HepG2 (cell line): Measurements from ENCODE around the gene PRRT1B. TPM values are rescaled to one million over a fixed set of nuclear protein-coding genes. Genes with fewer than 3 reads are reported as not detected.

Experiments
- ARNTL ChIP-seq: sonication (generic); formaldehyde crosslinking; IDR thresholded peaks from 2 replicates; pipeline ENCODE4 v1.4.0; 2020; ENCODE audit warnings: mild to moderate bottlenecking, missing genetic modification reagents
- BRCA1 ChIP-seq: sonication (generic); formaldehyde crosslinking; IDR thresholded peaks from 2 replicates; pipeline ENCODE4 v1.4.0; 2020; ENCODE audit warnings: missing genetic modification reagents
- CBX1 ChIP-seq: IDR thresholded peaks from one replicate; pipeline ENCODE4 v1.6.1; 2016; ENCODE audit warnings: antibody characterized with exemption, low read depth
- CBX2 ChIP-seq, 2 experiments: fragments of 200-600 bp in 1 of 2; sonication (generic); formaldehyde crosslinking in 1 of 2; IDR thresholded peaks; 2 replicates each; pipeline versions ENCODE4 v1.7.0 to v1.8.1; 2018 to 2022; ENCODE audit warnings: low read depth in 2 of 2, low read length in 1 of 2, mild to moderate bottlenecking in 1 of 2, missing genetic modification reagents in 1 of 2
- ERF ChIP-seq: IDR thresholded peaks from 2 replicates; pipeline ENCODE4 v1.6.1; 2018; ENCODE audit warnings: missing biosample characterization, missing genetic modification reagents
- FOXA3 ChIP-seq: IDR thresholded peaks from 2 replicates; pipeline ENCODE4 v1.6.1; 2016; ENCODE audit warnings: missing genetic modification reagents, missing compliant biosample characterization
- FOXK2 ChIP-seq: fragments of 450-650 bp; IDR thresholded peaks from 2 replicates; pipeline ENCODE4 v1.6.1; 2016
- KLF15 ChIP-seq: sonication (generic); formaldehyde crosslinking; IDR thresholded peaks from 2 replicates; pipeline ENCODE4 v1.8.1; 2023; ENCODE audit warnings: borderline replicate concordance, mild to moderate bottlenecking, inconsistent platforms, missing genetic modification reagents, mixed read lengths
- MED8 ChIP-seq: sonication (generic); formaldehyde crosslinking; IDR thresholded peaks from 2 replicates; pipeline ENCODE4 v1.8.1; 2023; ENCODE audit warnings: mild to moderate bottlenecking, missing genetic modification reagents; ENCODE audit not compliant: insufficient replicate concordance
- MIER2 ChIP-seq: IDR thresholded peaks from 2 replicates; pipeline ENCODE4 v1.6.1; 2016; ENCODE audit warnings: missing biosample characterization, missing genetic modification reagents
- NCOA2 ChIP-seq: sonication (generic); formaldehyde crosslinking; IDR thresholded peaks from 2 replicates; pipeline ENCODE4 v1.8.0; 2022; ENCODE audit warnings: inconsistent platforms
- PCBP2 ChIP-seq: fragments of 200-400 bp; formaldehyde crosslinking; optimal IDR thresholded peaks from 2 replicates; pipeline ENCODE3; 2018; ENCODE audit warnings: low read length, low read depth; ENCODE audit not compliant: poor library complexity, severe bottlenecking
- SIN3A ChIP-seq: IDR thresholded peaks from 2 replicates; pipeline ENCODE4 v1.6.1; 2011; ENCODE audit warnings: low read depth, mild to moderate bottlenecking, control low read depth, low read length, borderline replicate concordance
- SMAD3 ChIP-seq: sonication (generic); formaldehyde crosslinking; IDR thresholded peaks from 2 replicates; pipeline ENCODE4 v1.4.0; 2020; ENCODE audit warnings: missing genetic modification reagents
- TAF15 ChIP-seq: fragments of 200-400 bp; formaldehyde crosslinking; IDR thresholded peaks from one replicate; pipeline ENCODE4 v1.6.1; 2018; ENCODE audit warnings: mild to moderate bottlenecking, low read depth, low read length; ENCODE audit not compliant: poor library complexity, severe bottlenecking
- THAP11 ChIP-seq: IDR thresholded peaks from 2 replicates; pipeline ENCODE4 v1.6.1; 2016; ENCODE audit warnings: missing biosample characterization, missing genetic modification reagents
- ZNF24 ChIP-seq: fragments of 450-650 bp; IDR thresholded peaks from 2 replicates; pipeline ENCODE4 v1.6.1; 2017; ENCODE audit warnings: antibody characterized with exemption, mild to moderate bottlenecking
- ZNF292 ChIP-seq: sonication (generic); formaldehyde crosslinking; IDR thresholded peaks from 2 replicates; pipeline ENCODE4 v1.8.1; 2022; ENCODE audit warnings: mild to moderate bottlenecking, low read depth, missing genetic modification reagents, borderline replicate concordance
- ZNF501 ChIP-seq: sonication (generic); formaldehyde crosslinking; IDR thresholded peaks from 2 replicates; pipeline ENCODE4 v1.5.1; 2020; ENCODE audit warnings: mild to moderate bottlenecking, moderate library complexity, missing genetic modification reagents
- ZNF850 ChIP-seq: sonication (generic); formaldehyde crosslinking; conservative IDR thresholded peaks from 2 replicates; pipeline ENCODE4 v1.9.0; 2021; ENCODE audit warnings: mild to moderate bottlenecking, missing genetic modification reagents
- ZNF878 ChIP-seq: sonication (generic); formaldehyde crosslinking; IDR thresholded peaks from 2 replicates; pipeline ENCODE4 v1.8.1; 2023; ENCODE audit warnings: mild to moderate bottlenecking, missing genetic modification reagents, moderate library complexity
- polyA plus RNA-seq, 8 experiments: library from polyadenylated mRNA; depleted of rRNA in 3 of 8; stranded (reverse) in 7 of 8; unstranded in 1 of 8; fragments of >200 nt; fragmentation: Illumina TruSeq in 4 of 8; extraction: Trizol in 4 of 8; gene quantifications; 2 replicates each; pipeline versions ENCODE4 v1.2.1 to v1.2.3, GENCODE V29; 2011 to 2016; ENCODE audit warnings: low read depth in 4 of 8, missing spikeins in 1 of 8, mixed read lengths in 1 of 8; ENCODE audit not compliant: insufficient read depth in 1 of 8
- total RNA-seq, 5 experiments: library from RNA; depleted of rRNA; stranded (reverse); fragments of >200 nt; fragmentation: Illumina TruSeq; extraction: Trizol; gene quantifications; 2 replicates each; pipeline ENCODE4 v1.2.3, GENCODE V29; 2016; ENCODE audit warnings: low read depth in 1 of 5
- TF ChIP-seq, protein P1 (sequence below): sonication (generic); formaldehyde crosslinking; IDR thresholded peaks from 2 replicates; pipeline ENCODE4 v1.5.0; 2020; ENCODE audit warnings: missing genetic modification reagents
- TF ChIP-seq, protein P2 (sequence below): sonication (generic); formaldehyde crosslinking; IDR thresholded peaks from 2 replicates; pipeline ENCODE4 v1.4.0; 2020; ENCODE audit warnings: low read depth, mild to moderate bottlenecking, missing genetic modification reagents
- TF ChIP-seq, protein P3 (sequence below): sonication (generic); formaldehyde crosslinking; IDR thresholded peaks from 2 replicates; pipeline ENCODE4 v1.9.0; 2022; ENCODE audit warnings: low read depth, missing genetic modification reagents
- TF ChIP-seq, protein P4 (sequence below): sonication (generic); formaldehyde crosslinking; IDR thresholded peaks from 2 replicates; pipeline ENCODE4 v1.8.0; 2022; ENCODE audit warnings: missing genetic modification reagents, mild to moderate bottlenecking, inconsistent platforms, borderline replicate concordance

Gene PRRT1B
- total and polyA plus RNA-seq, 2 of the 13 experiments (the other 11 are each of a cell fraction or from before 2014, with no cell fraction given): not detected

DNA sequence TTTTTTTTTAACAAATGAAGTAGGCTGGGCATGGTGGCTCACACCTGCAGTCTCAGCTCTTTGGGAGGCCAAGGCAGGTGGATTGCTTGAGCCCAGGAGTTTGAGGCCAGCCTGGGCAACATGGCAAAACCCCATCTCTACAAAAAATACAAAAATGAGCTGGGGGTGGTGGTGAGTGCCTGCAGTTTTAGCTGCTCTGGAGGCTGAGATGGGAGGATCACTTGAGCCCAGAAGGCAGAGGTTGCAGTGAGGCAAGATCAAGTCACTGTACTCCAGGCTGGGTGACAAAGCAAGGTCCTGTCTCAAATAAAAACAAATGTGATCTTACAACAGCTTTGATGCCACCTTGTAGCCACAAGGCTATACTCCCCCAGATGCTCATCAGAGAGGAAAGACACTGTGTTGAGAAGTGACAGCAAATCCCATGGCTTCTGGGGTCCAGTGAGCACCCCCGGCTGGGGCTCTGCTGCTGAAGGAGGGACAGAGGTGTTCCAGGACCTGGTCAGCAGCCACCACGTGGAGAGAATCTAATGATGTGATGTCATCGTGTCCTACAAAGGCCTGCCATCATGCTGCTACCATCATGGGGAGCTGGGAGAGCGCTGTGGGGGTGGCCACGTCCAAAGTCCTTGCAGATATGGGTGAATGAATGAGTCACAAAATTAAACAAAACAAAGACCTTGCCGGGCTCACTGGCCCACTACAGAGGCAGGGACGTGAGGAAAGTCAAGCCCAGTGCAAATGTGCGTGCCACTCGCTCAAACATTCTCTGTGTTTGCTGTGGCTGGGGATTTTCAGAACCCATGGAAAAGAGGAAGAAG is 60.7 kb downstream of the PRRT1B start (continued):
- TF ChIP-seq ZNF850 (CRISPR knock-in tag) (no peak), FOXK2 (no peak), ZNF501 (CRISPR knock-in tag) (peak; percentile 63), PCBP2 (no peak), TAF15 (no peak), CBX2 (IDR thresholded peaks at IDR 0.05; ENCODE audit: low read depth, low read length) (no peak), CBX2 (CRISPR knock-in tag; IDR thresholded peaks at IDR 0.05; ENCODE audit: low read depth) (no peak), BRCA1 (CRISPR knock-in tag) (peak; percentile 73; the same call in 1 of the 2 replicates), ZNF878 (CRISPR knock-in tag) (peak; percentile 63), ZNF24 (no peak), ZNF292 (CRISPR knock-in tag) (peak; percentile 73), ERF (CRISPR knock-in tag) (peak; percentile 94), NCOA2 (peak; percentile 83), KLF15 (CRISPR knock-in tag) (no peak), THAP11 (CRISPR knock-in tag) (peak; percentile 62), MIER2 (peak; percentile 85; the same call in 1 of the 2 replicates), FOXA3 (CRISPR knock-in tag) (peak; percentile 85), SMAD3 (CRISPR knock-in tag) (peak; percentile 75), CBX1 (no peak), SIN3A (0 out of 2 replicates have a peak, but pooled peaks have one; percentile 57), MED8 (CRISPR knock-in tag) (no peak), ARNTL (peak; percentile 77; the same call in 1 of the 2 replicates)
- TF ChIP-seq, protein P1, sequence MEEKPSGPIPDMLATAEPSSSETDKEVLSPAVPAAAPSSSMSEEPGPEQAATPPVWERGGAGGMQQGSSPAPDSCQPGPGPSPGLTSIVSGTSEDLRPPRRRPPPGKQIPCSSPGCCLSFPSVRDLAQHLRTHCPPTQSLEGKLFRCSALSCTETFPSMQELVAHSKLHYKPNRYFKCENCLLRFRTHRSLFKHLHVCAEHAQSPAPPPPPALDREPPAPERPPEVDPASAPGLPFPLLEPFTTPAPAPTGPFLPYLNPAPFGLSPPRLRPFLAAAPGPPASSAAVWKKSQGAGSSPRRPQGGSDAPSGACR (CRISPR knock-in tag): peak; percentile 84; the same call in 1 of the 2 replicates
- TF ChIP-seq, protein P2, sequence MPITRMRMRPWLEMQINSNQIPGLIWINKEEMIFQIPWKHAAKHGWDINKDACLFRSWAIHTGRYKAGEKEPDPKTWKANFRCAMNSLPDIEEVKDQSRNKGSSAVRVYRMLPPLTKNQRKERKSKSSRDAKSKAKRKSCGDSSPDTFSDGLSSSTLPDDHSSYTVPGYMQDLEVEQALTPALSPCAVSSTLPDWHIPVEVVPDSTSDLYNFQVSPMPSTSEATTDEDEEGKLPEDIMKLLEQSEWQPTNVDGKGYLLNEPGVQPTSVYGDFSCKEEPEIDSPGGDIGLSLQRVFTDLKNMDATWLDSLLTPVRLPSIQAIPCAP (CRISPR knock-in tag): no peak
- TF ChIP-seq, protein P3, sequence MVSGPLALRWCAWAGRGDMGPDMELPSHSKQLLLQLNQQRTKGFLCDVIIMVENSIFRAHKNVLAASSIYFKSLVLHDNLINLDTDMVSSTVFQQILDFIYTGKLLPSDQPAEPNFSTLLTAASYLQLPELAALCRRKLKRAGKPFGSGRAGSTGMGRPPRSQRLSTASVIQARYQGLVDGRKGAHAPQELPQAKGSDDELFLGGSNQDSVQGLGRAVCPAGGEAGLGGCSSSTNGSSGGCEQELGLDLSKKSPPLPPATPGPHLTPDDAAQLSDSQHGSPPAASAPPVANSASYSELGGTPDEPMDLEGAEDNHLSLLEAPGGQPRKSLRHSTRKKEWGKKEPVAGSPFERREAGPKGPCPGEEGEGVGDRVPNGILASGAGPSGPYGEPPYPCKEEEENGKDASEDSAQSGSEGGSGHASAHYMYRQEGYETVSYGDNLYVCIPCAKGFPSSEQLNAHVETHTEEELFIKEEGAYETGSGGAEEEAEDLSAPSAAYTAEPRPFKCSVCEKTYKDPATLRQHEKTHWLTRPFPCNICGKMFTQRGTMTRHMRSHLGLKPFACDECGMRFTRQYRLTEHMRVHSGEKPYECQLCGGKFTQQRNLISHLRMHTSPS: peak; percentile 53; the same call in 1 of the 2 replicates
- TF ChIP-seq, protein P4, sequence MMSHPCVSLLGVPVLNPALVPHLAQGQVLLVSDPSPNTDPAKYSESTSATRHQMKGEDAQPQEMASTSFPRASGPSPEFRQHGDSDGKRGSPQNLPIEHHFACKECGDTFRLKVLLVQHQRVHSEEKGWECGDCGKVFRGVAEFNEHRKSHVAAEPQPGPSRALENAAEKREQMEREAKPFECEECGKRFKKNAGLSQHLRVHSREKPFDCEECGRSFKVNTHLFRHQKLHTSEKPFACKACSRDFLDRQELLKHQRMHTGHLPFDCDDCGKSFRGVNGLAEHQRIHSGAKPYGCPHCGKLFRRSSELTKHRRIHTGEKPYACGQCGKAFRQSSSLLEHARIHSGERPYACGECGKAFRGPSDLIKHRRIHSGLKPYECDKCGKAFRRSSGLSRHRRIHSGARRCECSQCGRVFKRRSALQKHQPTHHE (CRISPR knock-in tag): peak; percentile 70; the same call in 1 of the 2 replicates
